ACC112 (cell line): ENCODE measurements around the gene SLC33A1.

Experiments
- H2AFZ ChIP-seq: fragments of 200-600 bp; sonication (generic); one replicate; pipeline ENCODE4 v1.6.0; 2017; ENCODE audit warnings: antibody characterized with exemption, low read length; ENCODE audit not compliant: unreplicated experiment
- H3K27ac ChIP-seq: fragments of 200-600 bp; sonication (generic); 2 replicates; pipeline ENCODE4 v1.5.1; 2014; ENCODE audit warnings: low read depth, mild to moderate bottlenecking, antibody characterized with exemption, low read length, moderate library complexity
- H3K27me3 ChIP-seq: fragments of 200-600 bp; sonication (generic); 2 replicates; pipeline ENCODE4 v1.6.1; 2014; ENCODE audit warnings: mild to moderate bottlenecking, antibody characterized with exemption, low read length, moderate library complexity, mixed read lengths; ENCODE audit not compliant: insufficient read depth
- H3K36me3 ChIP-seq: fragments of 200-600 bp; sonication (generic); 2 replicates; pipeline ENCODE4 v1.6.1; 2016; ENCODE audit warnings: mild to moderate bottlenecking, antibody characterized with exemption, low read length, moderate library complexity, mixed read lengths; ENCODE audit not compliant: insufficient read depth
- H3K4me1 ChIP-seq: fragments of 200-600 bp; sonication (generic); one replicate; pipeline ENCODE4 v1.6.1; 2016; ENCODE audit warnings: low read length, mixed read lengths; ENCODE audit not compliant: insufficient read depth, unreplicated experiment, control insufficient read depth
- H3K4me3 ChIP-seq: fragments of 200-600 bp; sonication (generic); 2 replicates; pipeline ENCODE4 v1.5.1; 2014; ENCODE audit warnings: mild to moderate bottlenecking, low read depth, low read length
- H3K79me2 ChIP-seq: fragments of 200-600 bp; sonication (generic); one replicate; pipeline ENCODE4 v1.6.0; 2016; ENCODE audit warnings: low read length; ENCODE audit not compliant: control insufficient read depth, unreplicated experiment, insufficient read depth

SLC33A1 gene

DNA sequence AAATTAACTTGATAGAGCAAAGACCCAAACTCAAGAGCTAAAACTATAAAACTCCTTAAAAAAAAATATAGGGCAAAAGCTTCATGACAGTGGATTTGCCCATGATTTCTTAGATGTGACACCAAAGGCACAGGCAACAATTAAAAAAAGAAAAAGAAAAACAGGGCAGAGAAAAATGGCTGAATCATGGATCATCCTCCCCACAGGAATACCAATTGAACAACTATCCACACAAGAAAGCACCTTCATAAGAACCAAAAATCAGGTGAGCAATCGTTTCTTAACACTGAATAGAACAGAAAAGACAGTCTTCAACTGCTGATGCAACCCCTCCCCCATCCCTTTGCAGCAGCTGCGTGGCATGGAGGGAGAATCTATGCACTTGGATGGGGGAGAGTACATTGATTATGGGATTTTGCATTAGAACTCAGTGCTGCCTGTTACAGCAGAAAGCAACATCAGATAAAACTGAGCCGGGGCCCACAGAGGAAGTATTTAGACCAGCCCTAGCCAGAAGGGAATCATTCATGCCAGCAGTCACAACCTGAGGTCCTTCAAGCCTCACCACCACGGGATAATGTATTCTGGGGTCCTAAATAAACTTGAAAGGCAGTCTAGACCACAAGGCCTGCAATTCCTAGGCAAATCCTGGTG is 63.8 kb downstream of the SLC33A1 start:
- Histone ChIP-seq H3K4me1 (no peaks in the 10 kb centered on the region), H3K27me3 (no peaks in the 10 kb centered on the region), H3K27ac (no peak overlapping the region), H3K4me3 (no peak overlapping the region), H3K79me2 (no peaks in the 10 kb centered on the region), H2AFZ (no peak overlapping the region), H3K36me3 (no peaks in the 10 kb centered on the region; the same call in 1 of the 2 replicates)

GRCh38 chr3:155785662-155786295 is 68.4 kb downstream of the SLC33A1 start:
- Histone ChIP-seq H2AFZ (no peak overlapping the region), H3K4me1 (no peaks in the 10 kb centered on the region), H3K4me3 (no peak overlapping the region), H3K36me3 (no peaks in the 10 kb centered on the region; the same call in 1 of the 2 replicates), H3K27me3 (no peaks in the 10 kb centered on the region), H3K79me2 (no peaks in the 10 kb centered on the region), H3K27ac (no peak overlapping the region)

- no peak overlapping the region for H2AFZ ChIP-seq
Observed at GRCh38 chr3:155782390-155782953, 71.8 kb downstream of the SLC33A1 start.

DNA sequence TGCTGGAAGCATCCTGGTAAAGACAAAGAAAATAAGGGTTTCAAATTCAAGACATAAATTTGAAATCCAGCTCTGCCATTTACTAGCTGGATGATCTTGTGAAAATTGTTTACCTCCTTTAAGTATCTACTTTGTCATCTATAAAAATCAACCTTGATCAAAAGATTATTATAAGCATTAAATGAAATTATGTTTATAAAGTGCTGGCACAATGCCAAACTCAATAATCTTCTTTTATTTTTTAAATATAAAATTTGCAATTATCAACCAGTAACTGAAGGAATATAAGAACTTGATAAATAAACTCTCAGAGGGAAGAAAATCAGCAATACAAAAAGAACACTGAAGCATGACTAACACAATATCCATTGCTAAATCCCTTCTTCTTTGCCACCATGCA is 73.9 kb downstream of the SLC33A1 start:
- H3K79me2 ChIP-seq = no peaks in the 10 kb centered on the region
- no peak overlapping the region for H2AFZ ChIP-seq
- H3K27me3 ChIP-seq = no peaks in the 10 kb centered on the region
- no peaks in the 10 kb centered on the region for H3K4me1 ChIP-seq
- H3K36me3 ChIP-seq = peaks cover 2% of the 10 kb centered on the region; the same call in 1 of the 2 replicates
- H3K27ac ChIP-seq = no peak overlapping the region
- H3K4me3 ChIP-seq = no peak overlapping the region

More at GRCh38 chr3:155782390-155782953, 71.8 kb downstream of the SLC33A1 start:
- no peak overlapping the region for H3K27ac ChIP-seq
- peaks cover 2% of the 10 kb centered on the region; the same call in 1 of the 2 replicates for H3K36me3 ChIP-seq
- H3K4me1 ChIP-seq = no peaks in the 10 kb centered on the region
- no peaks in the 10 kb centered on the region for H3K27me3 ChIP-seq
- no peak overlapping the region for H3K4me3 ChIP-seq
- no peaks in the 10 kb centered on the region for H3K79me2 ChIP-seq

DNA sequence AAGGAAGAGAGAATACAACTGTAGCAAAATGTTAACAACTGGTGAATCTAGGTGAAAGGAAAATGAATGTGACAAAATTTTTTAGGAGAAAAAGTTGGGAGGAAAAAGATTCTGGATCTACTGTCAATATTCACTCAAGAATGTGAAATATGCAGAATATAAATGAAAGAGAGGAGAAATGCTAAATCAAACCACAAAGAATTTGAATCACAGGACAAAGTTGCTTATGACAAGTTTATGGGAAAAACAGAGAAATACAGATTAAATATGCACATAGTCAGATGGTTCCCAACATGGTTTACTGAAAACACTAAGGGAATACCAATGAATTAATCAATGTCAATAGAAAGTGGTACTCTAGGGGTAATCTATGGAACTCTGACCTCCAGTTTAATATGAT is 75.8 kb downstream of the SLC33A1 start:
- Histone ChIP-seq H3K36me3 (peaks cover 2% of the 10 kb centered on the region; the same call in 1 of the 2 replicates), H3K27me3 (no peaks in the 10 kb centered on the region), H3K79me2 (no peaks in the 10 kb centered on the region), H3K27ac (no peak overlapping the region), H2AFZ (no peak overlapping the region), H3K4me1 (no peaks in the 10 kb centered on the region), H3K4me3 (no peak overlapping the region)

DNA sequence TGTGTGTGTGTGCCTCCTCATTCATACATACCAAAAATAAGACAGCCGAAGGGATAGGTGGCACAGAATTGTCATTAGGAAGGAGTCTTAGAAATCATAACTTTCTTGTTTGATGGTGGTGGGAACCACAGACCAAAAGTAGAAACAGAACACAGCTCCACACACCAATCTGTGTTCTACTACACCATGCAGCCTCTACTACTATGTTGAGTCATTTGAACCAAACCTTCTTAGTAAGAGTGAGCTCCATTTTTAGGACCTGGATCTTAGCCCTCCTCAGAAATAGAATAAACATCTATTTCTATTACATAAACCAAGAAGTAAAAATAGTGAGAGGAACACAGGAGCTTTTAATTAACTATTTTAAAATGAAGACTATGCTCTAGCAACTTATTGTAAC is 81.4 kb downstream of the SLC33A1 start:
- no peak overlapping the region for H3K4me3 ChIP-seq
- H3K27ac ChIP-seq = no peak overlapping the region
- H3K79me2 ChIP-seq = no peaks in the 10 kb centered on the region
- H2AFZ ChIP-seq = no peak overlapping the region
- H3K36me3 ChIP-seq = peaks cover 9% of the 10 kb centered on the region; the same call in 1 of the 2 replicates
- H3K27me3 ChIP-seq = no peaks in the 10 kb centered on the region
- no peaks in the 10 kb centered on the region for H3K4me1 ChIP-seq

GRCh38 chr3:155771126-155771525 is 83.1 kb downstream of the SLC33A1 start:
- Histone ChIP-seq H2AFZ (no peak overlapping the region), H3K27me3 (no peaks in the 10 kb centered on the region), H3K4me1 (no peaks in the 10 kb centered on the region), H3K4me3 (no peak overlapping the region), H3K27ac (no peak overlapping the region), H3K79me2 (no peaks in the 10 kb centered on the region), H3K36me3 (peaks cover 9% of the 10 kb centered on the region; the same call in 1 of the 2 replicates)
